ENCODE results near the gene HSD17B8.

The HSD17B8 gene

GRCh38 chr6:33178755-33179475 is 25.5 kb upstream of the HSD17B8 start:
- no peak for DNase-seq (ENCODE audit: low read depth)
- TF ChIP-seq, protein P1, sequence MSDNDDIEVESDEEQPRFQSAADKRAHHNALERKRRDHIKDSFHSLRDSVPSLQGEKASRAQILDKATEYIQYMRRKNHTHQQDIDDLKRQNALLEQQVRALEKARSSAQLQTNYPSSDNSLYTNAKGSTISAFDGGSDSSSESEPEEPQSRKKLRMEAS (IDR thresholded peaks at IDR 0.05; ENCODE audit: low read depth, low read length), result no peak
- TF ChIP-seq MYC (IDR thresholded peaks at IDR 0.05; ENCODE audit: low read depth, low read length) (no peak), POLR2A (IDR thresholded peaks at IDR 0.05; ENCODE audit: extremely low read depth, insufficient read length) (no peak)
- TF ChIP-seq, protein P2, sequence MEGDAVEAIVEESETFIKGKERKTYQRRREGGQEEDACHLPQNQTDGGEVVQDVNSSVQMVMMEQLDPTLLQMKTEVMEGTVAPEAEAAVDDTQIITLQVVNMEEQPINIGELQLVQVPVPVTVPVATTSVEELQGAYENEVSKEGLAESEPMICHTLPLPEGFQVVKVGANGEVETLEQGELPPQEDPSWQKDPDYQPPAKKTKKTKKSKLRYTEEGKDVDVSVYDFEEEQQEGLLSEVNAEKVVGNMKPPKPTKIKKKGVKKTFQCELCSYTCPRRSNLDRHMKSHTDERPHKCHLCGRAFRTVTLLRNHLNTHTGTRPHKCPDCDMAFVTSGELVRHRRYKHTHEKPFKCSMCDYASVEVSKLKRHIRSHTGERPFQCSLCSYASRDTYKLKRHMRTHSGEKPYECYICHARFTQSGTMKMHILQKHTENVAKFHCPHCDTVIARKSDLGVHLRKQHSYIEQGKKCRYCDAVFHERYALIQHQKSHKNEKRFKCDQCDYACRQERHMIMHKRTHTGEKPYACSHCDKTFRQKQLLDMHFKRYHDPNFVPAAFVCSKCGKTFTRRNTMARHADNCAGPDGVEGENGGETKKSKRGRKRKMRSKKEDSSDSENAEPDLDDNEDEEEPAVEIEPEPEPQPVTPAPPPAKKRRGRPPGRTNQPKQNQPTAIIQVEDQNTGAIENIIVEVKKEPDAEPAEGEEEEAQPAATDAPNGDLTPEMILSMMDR (IDR thresholded peaks at IDR 0.05; ENCODE audit: low read depth, low read length), result no peak
- H3K4me3 ChIP-seq (ENCODE audit: low read depth, low read length), result no peak overlapping the region

DNA sequence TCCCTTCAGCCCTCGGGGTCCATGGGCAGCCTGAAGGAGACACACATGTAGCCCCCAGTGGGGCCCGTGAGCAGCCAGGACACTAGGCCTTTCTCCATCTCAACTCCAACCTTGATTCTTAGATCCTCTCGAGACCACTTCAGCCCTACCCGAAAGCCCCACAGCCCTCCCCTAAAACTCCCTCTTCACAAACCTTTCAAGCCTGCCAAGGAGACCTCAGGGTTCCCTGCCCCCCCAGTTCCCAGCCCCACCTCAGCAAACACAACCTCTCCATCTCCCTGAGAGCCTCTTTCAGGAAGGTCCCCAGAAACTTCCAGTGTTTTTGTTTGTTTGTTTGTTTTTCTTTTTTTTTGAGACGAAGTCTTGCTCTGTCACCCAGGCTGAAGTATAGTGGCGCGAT is 23.3 kb upstream of the HSD17B8 start:
- TF ChIP-seq POLR2A (IDR thresholded peaks at IDR 0.05; ENCODE audit: extremely low read depth, insufficient read length) (no peak), MYC (IDR thresholded peaks at IDR 0.05; ENCODE audit: low read depth, low read length) (no peak)
- TF ChIP-seq, protein P2 (IDR thresholded peaks at IDR 0.05; ENCODE audit: low read depth, low read length), result no peak
- TF ChIP-seq, protein P1 (IDR thresholded peaks at IDR 0.05; ENCODE audit: low read depth, low read length), result no peak
- no peak for DNase-seq (ENCODE audit: low read depth)
- H3K4me3 ChIP-seq (ENCODE audit: low read depth, low read length), result no peak overlapping the region

DNA sequence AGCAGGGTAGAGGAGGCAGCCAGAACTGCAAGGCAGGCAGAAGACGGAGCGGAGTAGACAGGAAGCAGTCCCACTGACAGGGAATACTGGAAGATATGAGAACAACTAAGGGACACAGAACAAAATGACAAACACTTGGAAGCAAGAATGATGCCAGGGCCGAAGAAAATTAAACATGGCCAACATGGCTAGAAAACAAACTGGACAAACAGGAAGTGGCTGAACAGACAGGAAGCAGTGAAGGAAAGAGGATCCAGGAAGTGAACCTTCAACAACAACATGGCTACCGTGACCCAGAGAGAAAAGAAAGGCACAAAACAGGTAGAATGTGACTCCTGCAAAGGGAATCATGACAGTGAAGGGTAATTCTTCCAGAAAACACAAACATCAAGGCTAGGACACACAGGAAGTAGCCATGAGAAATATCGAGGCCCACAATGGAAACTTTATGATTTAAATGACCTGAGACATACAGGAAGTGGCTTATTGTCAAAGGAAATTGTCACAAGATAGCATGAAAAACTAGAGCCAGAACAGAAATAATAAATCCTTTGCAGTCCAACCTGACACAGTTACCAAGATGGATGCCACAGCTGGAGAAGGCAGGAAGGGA is 21.3 kb upstream of the HSD17B8 start:
- TF ChIP-seq MYC (IDR thresholded peaks at IDR 0.05; ENCODE audit: low read depth, low read length) (no peak), POLR2A (IDR thresholded peaks at IDR 0.05; ENCODE audit: extremely low read depth, insufficient read length) (no peak)
- TF ChIP-seq, protein P1 (IDR thresholded peaks at IDR 0.05; ENCODE audit: low read depth, low read length), result no peak
- TF ChIP-seq, protein P2 (IDR thresholded peaks at IDR 0.05; ENCODE audit: low read depth, low read length), result no peak
- DNase-seq (ENCODE audit: low read depth), result no peak
- H3K4me3 ChIP-seq (ENCODE audit: low read depth, low read length), result no peak overlapping the region

GRCh38 chr6:33185190-33185589 is 19.3 kb upstream of the HSD17B8 start:
- no peak for DNase-seq (ENCODE audit: low read depth)
- TF ChIP-seq POLR2A (IDR thresholded peaks at IDR 0.05; ENCODE audit: extremely low read depth, insufficient read length) (no peak), MYC (IDR thresholded peaks at IDR 0.05; ENCODE audit: low read depth, low read length) (no peak)
- TF ChIP-seq, protein P2 (IDR thresholded peaks at IDR 0.05; ENCODE audit: low read depth, low read length), result no peak
- TF ChIP-seq, protein P1 (IDR thresholded peaks at IDR 0.05; ENCODE audit: low read depth, low read length), result no peak
- no peak overlapping the region for H3K4me3 ChIP-seq (ENCODE audit: low read depth, low read length)

- no peak overlapping the region for H3K4me3 ChIP-seq (ENCODE audit: low read depth, low read length)
- TF ChIP-seq MYC (IDR thresholded peaks at IDR 0.05; ENCODE audit: low read depth, low read length) (no peak), POLR2A (IDR thresholded peaks at IDR 0.05; ENCODE audit: extremely low read depth, insufficient read length) (no peak)
- TF ChIP-seq, protein P1 (IDR thresholded peaks at IDR 0.05; ENCODE audit: low read depth, low read length), result no peak
- TF ChIP-seq, protein P2 (IDR thresholded peaks at IDR 0.05; ENCODE audit: low read depth, low read length), result no peak
- DNase-seq (ENCODE audit: low read depth), result no peak
Observed at GRCh38 chr6:33185654-33186187, 18.7 kb upstream of the HSD17B8 start.

All from NB4 (cell line).